NT2/D1 (cell line): Measurements from ENCODE around the gene APBA1.

Experiments used
- SUZ12 ChIP-seq: IDR thresholded peaks from 2 replicates; pipeline ENCODE4 v1.6.1; 2011; ENCODE audit not compliant: insufficient read length, insufficient read depth; ENCODE audit errors: extremely low read depth
- YY1 ChIP-seq: IDR thresholded peaks from 2 replicates; pipeline ENCODE4 v1.6.1; 2011; ENCODE audit not compliant: insufficient read length, insufficient read depth
- ZNF274 ChIP-seq: IDR thresholded peaks from 2 replicates; pipeline ENCODE4 v1.6.1; 2011; ENCODE audit warnings: mild to moderate bottlenecking, low read depth, low read length

DNA sequence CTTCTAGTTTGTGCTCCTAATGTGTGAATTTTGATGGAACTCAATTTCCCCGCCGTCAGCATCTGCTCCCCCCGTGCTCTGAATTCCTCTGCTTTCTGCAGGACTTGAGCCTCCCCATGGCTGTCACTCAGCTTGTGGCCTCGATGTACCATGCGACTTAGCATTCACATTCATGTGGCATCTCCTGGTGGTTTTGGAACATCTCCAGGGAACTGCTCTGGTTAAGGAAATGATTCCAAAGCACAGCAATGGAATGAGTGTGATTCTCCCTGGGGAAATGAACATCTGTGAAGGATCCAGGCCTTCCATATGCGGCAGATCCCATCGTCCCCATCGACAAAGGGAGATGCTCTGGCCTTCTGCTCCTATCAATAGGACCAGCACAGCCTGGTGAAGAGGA lies 228.2 kb downstream of the APBA1 start:
- TF ChIP-seq YY1 (no peak), ZNF274 (no peak), SUZ12 (no peak)
